Measurements from ENCODE around the gene ADGRF4. TPM values are rescaled to one million over a fixed set of nuclear protein-coding genes. Genes with fewer than 3 reads are reported as not detected.

The ADGRF4 gene
- total and polyA plus RNA-seq, 9 of the 15 experiments (the other 6 are each of a cell fraction or from before 2014, with no cell fraction given), result not detected

- TF ChIP-seq, protein P1, sequence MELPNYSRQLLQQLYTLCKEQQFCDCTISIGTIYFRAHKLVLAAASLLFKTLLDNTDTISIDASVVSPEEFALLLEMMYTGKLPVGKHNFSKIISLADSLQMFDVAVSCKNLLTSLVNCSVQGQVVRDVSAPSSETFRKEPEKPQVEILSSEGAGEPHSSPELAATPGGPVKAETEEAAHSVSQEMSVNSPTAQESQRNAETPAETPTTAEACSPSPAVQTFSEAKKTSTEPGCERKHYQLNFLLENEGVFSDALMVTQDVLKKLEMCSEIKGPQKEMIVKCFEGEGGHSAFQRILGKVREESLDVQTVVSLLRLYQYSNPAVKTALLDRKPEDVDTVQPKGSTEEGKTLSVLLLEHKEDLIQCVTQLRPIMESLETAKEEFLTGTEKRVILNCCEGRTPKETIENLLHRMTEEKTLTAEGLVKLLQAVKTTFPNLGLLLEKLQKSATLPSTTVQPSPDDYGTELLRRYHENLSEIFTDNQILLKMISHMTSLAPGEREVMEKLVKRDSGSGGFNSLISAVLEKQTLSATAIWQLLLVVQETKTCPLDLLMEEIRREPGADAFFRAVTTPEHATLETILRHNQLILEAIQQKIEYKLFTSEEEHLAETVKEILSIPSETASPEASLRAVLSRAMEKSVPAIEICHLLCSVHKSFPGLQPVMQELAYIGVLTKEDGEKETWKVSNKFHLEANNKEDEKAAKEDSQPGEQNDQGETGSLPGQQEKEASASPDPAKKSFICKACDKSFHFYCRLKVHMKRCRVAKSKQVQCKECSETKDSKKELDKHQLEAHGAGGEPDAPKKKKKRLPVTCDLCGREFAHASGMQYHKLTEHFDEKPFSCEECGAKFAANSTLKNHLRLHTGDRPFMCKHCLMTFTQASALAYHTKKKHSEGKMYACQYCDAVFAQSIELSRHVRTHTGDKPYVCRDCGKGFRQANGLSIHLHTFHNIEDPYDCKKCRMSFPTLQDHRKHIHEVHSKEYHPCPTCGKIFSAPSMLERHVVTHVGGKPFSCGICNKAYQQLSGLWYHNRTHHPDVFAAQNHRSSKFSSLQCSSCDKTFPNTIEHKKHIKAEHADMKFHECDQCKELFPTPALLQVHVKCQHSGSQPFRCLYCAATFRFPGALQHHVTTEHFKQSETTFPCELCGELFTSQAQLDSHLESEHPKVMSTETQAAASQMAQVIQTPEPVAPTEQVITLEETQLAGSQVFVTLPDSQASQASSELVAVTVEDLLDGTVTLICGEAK (IDR thresholded peaks at IDR 0.05), result no peak
- TF ChIP-seq, protein P1 (CRISPR knock-in tag; IDR thresholded peaks at IDR 0.05), result no peak
These were observed 19.0 kb upstream of the ADGRF4 start (continued) for GRCh38 chr6:47679322-47679906.

All from K562 (cell line).